Measurements from ENCODE around the gene ATP6V1C2. TPM values are rescaled to one million over a fixed set of nuclear protein-coding genes. Genes with fewer than 3 reads are reported as not detected.

Gene ATP6V1C2
- total and polyA plus RNA-seq, 9 of the 15 experiments (the other 6 are each of a cell fraction or from before 2014, with no cell fraction given), result 0.01 to 0.31 (median 0.10) TPM; not detected in 4

GRCh38 chr2:10753876-10754275, 32.4 kb downstream of the ATP6V1C2 start:
- Histone ChIP-seq H3K9me1 (ENCODE audit: control insufficient read depth, insufficient read depth, low read length) (no peaks in the 10 kb centered on the region), H3K27me3 (ENCODE audit: control insufficient read depth in 2 of 2, insufficient read depth in 2 of 2, low read length in 2 of 2) (peaks cover 32 to 66% of the 10 kb centered on the region in 2 experiments), H2AFZ (ENCODE audit: low read depth, low read length) (no peak overlapping the region), H3K4me1 (replicated peaks in 1 of 2; ENCODE audit: control insufficient read depth in 2 of 2, insufficient read depth in 2 of 2, low read length in 2 of 2) (no peaks in the 10 kb centered on the region; a peak in 1 of 5 replicates), H3K27ac (ENCODE audit: extremely low read depth, low read depth, low read length) (no peak overlapping the region), H3K4me3 (no peak overlapping the region), H3K36me3 (ENCODE audit: control insufficient read depth, insufficient read depth, low read length) (no peaks in the 10 kb centered on the region), H4K20me1 (replicated peaks; ENCODE audit: control insufficient read depth, insufficient read depth, low read length) (no peaks in the 10 kb centered on the region), H3K79me2 (ENCODE audit: control insufficient read depth, insufficient read depth, low read length) (no peaks in the 10 kb centered on the region), H3K9ac (ENCODE audit: insufficient read depth in 1 of 2, low read depth in 2 of 2, low read length in 2 of 2) (no peak overlapping the region), H3K4me2 (ENCODE audit: insufficient read depth, low read length) (no peak overlapping the region), H3K9me3 (replicated peaks; ENCODE audit: control insufficient read depth, insufficient read depth, low read depth, low read length) (no peaks in the 10 kb centered on the region)
- no peak for TF ChIP-seq MECOM (CRISPR knock-in tag; IDR thresholded peaks at IDR 0.05)
- TF ChIP-seq ZNF263 (CRISPR knock-in tag; IDR thresholded peaks at IDR 0.05; ENCODE audit: borderline replicate concordance), result peak; percentile 55; the same call in 1 of the 2 replicates
- DNase-seq (ENCODE audit: extremely low read depth in 1 of 4, low spot score in 3 of 4) (no peak), FAIRE-seq (no peak), ATAC-seq (no peak)
- POLR2A ChIA-PET, result interaction anchor here (0.8 to 1.0 kb wide), 2 partner anchors 33 to 395 kb away, joined by 3 read pairs; partner anchors contain the start of gene ATP6V1C2
- CTCF ChIA-PET (ENCODE audit: low intra/inter-chr PET ratio), result no interaction called here
- intact Hi-C loops (cut with micrococcal nuclease), result no loop called here
- 8% methylated on average over 8 of the region's 8 CpGs for WGBS (ENCODE audit: insufficient coverage, low coverage, missing lambda C conversion rate)
- BruUV-seq (replicated peaks), result no TSS peak
- in situ Hi-C loops (cut with MboI), result no loop called here

DNA sequence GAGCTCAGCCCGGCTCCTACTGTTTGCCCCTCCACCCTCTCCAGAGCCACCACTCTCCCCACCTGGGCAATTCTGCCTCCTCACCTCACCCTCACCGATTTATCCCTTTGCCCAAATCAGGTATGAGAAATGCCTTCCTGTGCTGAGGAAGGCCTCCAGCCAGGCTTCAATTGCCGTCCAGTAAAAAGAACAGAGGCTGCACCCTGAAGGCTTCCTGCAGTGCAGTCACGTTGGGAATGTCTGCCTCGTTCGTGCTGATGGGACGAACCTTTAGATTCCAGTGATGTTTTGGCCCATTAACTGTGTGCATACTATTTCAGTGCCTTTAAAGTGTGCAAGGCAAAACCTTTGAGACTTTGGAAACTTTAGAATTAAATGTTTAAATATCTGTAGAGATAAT, 34.2 kb downstream of the ATP6V1C2 start:
- in situ Hi-C loops (cut with MboI), result no loop called here
- H3K4me1 ChIP-seq (replicated peaks in 1 of 2; ENCODE audit: control insufficient read depth in 2 of 2, insufficient read depth in 2 of 2, low read length in 2 of 2), result no peaks in the 10 kb centered on the region; a peak in 1 of 5 replicates
- ATAC-seq (no peak), FAIRE-seq (no peak), DNase-seq (ENCODE audit: extremely low read depth in 1 of 4, low spot score in 3 of 4) (no peak)
- TF ChIP-seq EZH2 (IDR thresholded peaks at IDR 0.05; ENCODE audit: borderline replicate concordance, low read depth, low read length), result 0 out of 2 replicates have a peak, but pooled peaks have one; percentile 29
- TF ChIP-seq, protein P1, sequence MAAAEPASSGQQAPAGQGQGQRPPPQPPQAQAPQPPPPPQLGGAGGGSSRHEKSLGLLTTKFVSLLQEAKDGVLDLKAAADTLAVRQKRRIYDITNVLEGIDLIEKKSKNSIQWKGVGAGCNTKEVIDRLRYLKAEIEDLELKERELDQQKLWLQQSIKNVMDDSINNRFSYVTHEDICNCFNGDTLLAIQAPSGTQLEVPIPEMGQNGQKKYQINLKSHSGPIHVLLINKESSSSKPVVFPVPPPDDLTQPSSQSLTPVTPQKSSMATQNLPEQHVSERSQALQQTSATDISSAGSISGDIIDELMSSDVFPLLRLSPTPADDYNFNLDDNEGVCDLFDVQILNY (CRISPR knock-in tag; IDR thresholded peaks at IDR 0.05), result no peak
- no peak overlapping the region for H3K27ac ChIP-seq (ENCODE audit: extremely low read depth, low read depth, low read length)
- H4K20me1 ChIP-seq (replicated peaks; ENCODE audit: control insufficient read depth, insufficient read depth, low read length), result no peaks in the 10 kb centered on the region
- no peaks in the 10 kb centered on the region for H3K9me3 ChIP-seq (replicated peaks; ENCODE audit: control insufficient read depth, insufficient read depth, low read depth, low read length)
- H3K9ac ChIP-seq (ENCODE audit: insufficient read depth in 1 of 2, low read depth in 2 of 2, low read length in 2 of 2), result no peak overlapping the region
- H3K79me2 ChIP-seq (ENCODE audit: control insufficient read depth, insufficient read depth, low read length), result no peaks in the 10 kb centered on the region
- BruUV-seq (replicated peaks), result no TSS peak
- H3K4me2 ChIP-seq (ENCODE audit: insufficient read depth, low read length), result no peak overlapping the region
- H3K4me3 ChIP-seq, result no peak overlapping the region
- H3K27me3 ChIP-seq (ENCODE audit: control insufficient read depth in 2 of 2, insufficient read depth in 2 of 2, low read length in 2 of 2), result peaks cover 31 to 71% of the 10 kb centered on the region in 2 experiments
- intact Hi-C loops (cut with micrococcal nuclease), result no loop called here
- 2% methylated on average over 7 of the region's 7 CpGs for WGBS (ENCODE audit: insufficient coverage, low coverage, missing lambda C conversion rate)
- H3K36me3 ChIP-seq (ENCODE audit: control insufficient read depth, insufficient read depth, low read length), result no peaks in the 10 kb centered on the region
- H2AFZ ChIP-seq (ENCODE audit: low read depth, low read length), result no peak overlapping the region
- POLR2A ChIA-PET, result interaction anchor here (0.6 kb wide), 1 partner anchor 672 kb away, joined by 3 read pairs; no protein-coding TSS in a partner anchor
- no peaks in the 10 kb centered on the region for H3K9me1 ChIP-seq (ENCODE audit: control insufficient read depth, insufficient read depth, low read length)
- CTCF ChIA-PET (ENCODE audit: low intra/inter-chr PET ratio), result no interaction called here

Measured in K562 (cell line).